HG02678 (cell line): ENCODE measurements around the gene B3GALT6.

Source experiments
- ATAC-seq: cut with Tn5 transposase; IDR thresholded peaks from one replicate; pipeline ENCODE4 v1.9.1; 2021; ENCODE audit warnings: mild to moderate bottlenecking, moderate library complexity; ENCODE audit not compliant: unreplicated experiment

The B3GALT6 gene

GRCh38 chr1:1215881-1216605 lies 16.0 kb upstream of the B3GALT6 start:
- ATAC-seq, result no peak

- no peak for ATAC-seq
These were observed 15.0 kb upstream of the B3GALT6 start for GRCh38 chr1:1216770-1217620.

GRCh38 chr1:1217621-1218523 lies 14.2 kb upstream of the B3GALT6 start:
- ATAC-seq, result no peak

GRCh38 chr1:1218524-1219200 lies 13.4 kb upstream of the B3GALT6 start:
- no peak for ATAC-seq

GRCh38 chr1:1219341-1219740 lies 12.7 kb upstream of the B3GALT6 start:
- no peak for ATAC-seq

GRCh38 chr1:1220197-1220596 lies 11.8 kb upstream of the B3GALT6 start:
- ATAC-seq, result no peak

- ATAC-seq, result no peak
These were observed 10.0 kb upstream of the B3GALT6 start for GRCh38 chr1:1221887-1222574.

GRCh38 chr1:1222575-1223225 lies 9.3 kb upstream of the B3GALT6 start:
- no peak for ATAC-seq

GRCh38 chr1:1223321-1223720 lies 8.7 kb upstream of the B3GALT6 start:
- no peak for ATAC-seq

- ATAC-seq, result no peak
These were observed 8.1 kb upstream of the B3GALT6 start for GRCh38 chr1:1223891-1224290.

GRCh38 chr1:1225238-1225845 lies 6.7 kb upstream of the B3GALT6 start:
- ATAC-seq, result no peak

GRCh38 chr1:1225913-1226312 lies 6.1 kb upstream of the B3GALT6 start:
- ATAC-seq, result no peak

- ATAC-seq, result no peak
These were observed 5.3 kb upstream of the B3GALT6 start for GRCh38 chr1:1226566-1227362.

GRCh38 chr1:1227386-1227785 lies 4.7 kb upstream of the B3GALT6 start:
- no peak for ATAC-seq

GRCh38 chr1:1228187-1228586 lies 3.9 kb upstream of the B3GALT6 start:
- ATAC-seq, result no peak

- ATAC-seq, result no peak
These were observed 3.3 kb upstream of the B3GALT6 start for GRCh38 chr1:1228596-1229321.

- no peak for ATAC-seq
These were observed 2.3 kb upstream of the B3GALT6 start for GRCh38 chr1:1229770-1230169.
